GM12864 (cell line): ENCODE measurements around the gene OR4D5.

Experiments used
- DNase-seq: peaks from one replicate; pipeline ENCODE4 v3.0.0-alpha.2; 2011; ENCODE audit warnings: low read depth
- H3K4me3 ChIP-seq: 2 replicates; pipeline ENCODE4 v1.5.1; 2011; ENCODE audit warnings: mild to moderate bottlenecking, low read depth, low read length, control low read depth
- TF ChIP-seq, protein P1 (sequence below): IDR thresholded peaks from 2 replicates; pipeline ENCODE4 v1.5.1; 2011; ENCODE audit warnings: low read depth, mild to moderate bottlenecking, moderate library complexity, low read length, control low read depth, inconsistent platforms; ENCODE audit errors: missing control alignments

OR4D5 gene

GRCh38 chr11:123976770-123977560 lies 37.5 kb downstream of the OR4D5 start:
- H3K4me3 ChIP-seq: no peak overlapping the region
- DNase-seq: no peak
- TF ChIP-seq, protein P1, sequence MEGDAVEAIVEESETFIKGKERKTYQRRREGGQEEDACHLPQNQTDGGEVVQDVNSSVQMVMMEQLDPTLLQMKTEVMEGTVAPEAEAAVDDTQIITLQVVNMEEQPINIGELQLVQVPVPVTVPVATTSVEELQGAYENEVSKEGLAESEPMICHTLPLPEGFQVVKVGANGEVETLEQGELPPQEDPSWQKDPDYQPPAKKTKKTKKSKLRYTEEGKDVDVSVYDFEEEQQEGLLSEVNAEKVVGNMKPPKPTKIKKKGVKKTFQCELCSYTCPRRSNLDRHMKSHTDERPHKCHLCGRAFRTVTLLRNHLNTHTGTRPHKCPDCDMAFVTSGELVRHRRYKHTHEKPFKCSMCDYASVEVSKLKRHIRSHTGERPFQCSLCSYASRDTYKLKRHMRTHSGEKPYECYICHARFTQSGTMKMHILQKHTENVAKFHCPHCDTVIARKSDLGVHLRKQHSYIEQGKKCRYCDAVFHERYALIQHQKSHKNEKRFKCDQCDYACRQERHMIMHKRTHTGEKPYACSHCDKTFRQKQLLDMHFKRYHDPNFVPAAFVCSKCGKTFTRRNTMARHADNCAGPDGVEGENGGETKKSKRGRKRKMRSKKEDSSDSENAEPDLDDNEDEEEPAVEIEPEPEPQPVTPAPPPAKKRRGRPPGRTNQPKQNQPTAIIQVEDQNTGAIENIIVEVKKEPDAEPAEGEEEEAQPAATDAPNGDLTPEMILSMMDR: no peak

- DNase-seq: no peak
- TF ChIP-seq, protein P1: no peak
- no peak within 1 kb of the TSS for H3K4me3 ChIP-seq
Measured at GRCh38 chr11:123977731-123978347, 38.4 kb downstream of the OR4D5 start, which contains the start of gene OR10S1. TSS of gene OR10S1 (minus strand) at chr11:123977781. CDS start at chr11:123977664, 117 bp downstream.

GRCh38 chr11:123979311-123979710 lies 39.9 kb downstream of the OR4D5 start:
- TF ChIP-seq, protein P1: no peak
- DNase-seq: no peak
- H3K4me3 ChIP-seq: no peak overlapping the region
